Colonic mucosa (tissue), 4 donors: ENCODE measurements around the gene OR2F2. TPM values are rescaled to one million over a fixed set of nuclear protein-coding genes. Genes with fewer than 3 reads are reported as not detected.

Experiments used
- DNase-seq: peaks from one replicate; pipeline ENCODE4 v3.0.0-alpha.2; 2020
- H3K27ac ChIP-seq: fragments of 200-600 bp; one replicate; pipeline ENCODE4 v1.8.0; 2021
- H3K27me3 ChIP-seq: fragments of 200-600 bp; one replicate; pipeline ENCODE4 v1.8.0; 2021
- H3K36me3 ChIP-seq: fragments of 200-600 bp; one replicate; pipeline ENCODE4 v1.8.0; 2021
- H3K4me1 ChIP-seq: fragments of 200-600 bp; one replicate; pipeline ENCODE4 v1.8.0; 2021; ENCODE audit warnings: mild to moderate bottlenecking
- H3K4me3 ChIP-seq: fragments of 200-600 bp; one replicate; pipeline ENCODE4 v1.8.0; 2021
- H3K9ac ChIP-seq, 2 donors: one replicate each; pipeline ENCODE4 v1.7.0; 2013; ENCODE audit warnings: control low read depth in 2 of 2, low read depth in 2 of 2, low read length in 2 of 2
- H3K9me3 ChIP-seq: fragments of 200-600 bp; one replicate; pipeline ENCODE4 v1.8.0; 2021
- CTCF ChIP-seq: fragments of 200-600 bp; IDR thresholded peaks from one replicate; pipeline ENCODE4 v1.8.0; 2022; ENCODE audit warnings: antibody characterized with exemption, mild to moderate bottlenecking
- intact Hi-C: fragments of 100-400 bp; cut with DNase I; formaldehyde crosslinking; loops from one replicate; pipeline ENCODE4 v1.14.1; 2022
- total RNA-seq, 2 donors: library from RNA; stranded (reverse); fragmentation: NEBNext Ultra II Directional in 1 of 2; extraction: Animal tissue kit (Norgen Biotek cat#: 25700) in 1 of 2; gene quantifications; one replicate each; pipeline ENCODE4 v1.2.1, GENCODE V29; 2021
- donor health status: healthy.
- donor health status: DM: no; HTN: no; CAD: no.
- donor health status: DM: no; HTN: no; CAD: no.

The OR2F2 gene
- total RNA-seq, result not detected

- DNase-seq, result no peak
- TF ChIP-seq CTCF, result no peak
- Histone ChIP-seq H3K4me1 (no peaks in the 10 kb centered on the region), H3K36me3 (no peaks in the 10 kb centered on the region), H3K9ac (no peak within 1 kb of the TSS), H3K27ac (no peak within 1 kb of the TSS), H3K4me3 (no peak within 1 kb of the TSS), H3K9me3 (no peaks in the 10 kb centered on the region), H3K27me3 (no peaks in the 10 kb centered on the region)
- intact Hi-C loops, result no loop called here
Measured at GRCh38 chr7:143934526-143935325, at the start of gene OR2F2. Gene OR2F2 (plus strand): TSS chr7:143935233. CDS start chr7:143935233, 0 bp downstream.

GRCh38 chr7:143885951-143886350 lies 49.1 kb upstream of the OR2F2 start:
- Histone ChIP-seq H3K27ac (no peak overlapping the region), H3K9ac (no peak overlapping the region), H3K4me3 (no peak overlapping the region), H3K4me1 (no peaks in the 10 kb centered on the region), H3K36me3 (no peaks in the 10 kb centered on the region), H3K9me3 (no peaks in the 10 kb centered on the region), H3K27me3 (no peaks in the 10 kb centered on the region)
- no peak for DNase-seq
- TF ChIP-seq CTCF, result no peak
- intact Hi-C loops, result no loop called here

- DNase-seq, result no peak
- no peak for TF ChIP-seq CTCF
- H3K4me1 ChIP-seq, result no peaks in the 10 kb centered on the region
Measured at GRCh38 chr7:143886826-143887477, 48.1 kb upstream of the OR2F2 start.

GRCh38 chr7:143889068-143889467 lies 46.0 kb upstream of the OR2F2 start:
- Histone ChIP-seq H3K27ac (no peak overlapping the region), H3K4me3 (no peak overlapping the region), H3K4me1 (no peaks in the 10 kb centered on the region), H3K36me3 (no peaks in the 10 kb centered on the region), H3K27me3 (no peaks in the 10 kb centered on the region), H3K9me3 (no peaks in the 10 kb centered on the region), H3K9ac (no peak overlapping the region)
- intact Hi-C loops, result no loop called here
- no peak for DNase-seq
- TF ChIP-seq CTCF, result no peak

More at GRCh38 chr7:143886826-143887477, 48.1 kb upstream of the OR2F2 start:
- Histone ChIP-seq H3K9me3 (no peaks in the 10 kb centered on the region), H3K4me3 (no peak overlapping the region), H3K27ac (no peak overlapping the region), H3K36me3 (no peaks in the 10 kb centered on the region), H3K27me3 (no peaks in the 10 kb centered on the region), H3K9ac (no peak overlapping the region)
- intact Hi-C loops, result no loop called here

- Histone ChIP-seq H3K4me3 (no peak overlapping the region), H3K27ac (no peak overlapping the region), H3K27me3 (no peaks in the 10 kb centered on the region), H3K9ac (no peak overlapping the region), H3K36me3 (no peaks in the 10 kb centered on the region), H3K9me3 (no peaks in the 10 kb centered on the region), H3K4me1 (no peaks in the 10 kb centered on the region)
- DNase-seq, result no peak
- no peak for TF ChIP-seq CTCF
- intact Hi-C loops, result no loop called here
Measured at GRCh38 chr7:143890558-143890957, 44.5 kb upstream of the OR2F2 start.
